ENCODE data around the gene ENTPD2.
"Not testable (repeated sequence)": the region's sequence is repeated elsewhere in the genome, so short reads cannot be mapped to it uniquely, and the experiment has no call there.

ENTPD2 gene

DNA sequence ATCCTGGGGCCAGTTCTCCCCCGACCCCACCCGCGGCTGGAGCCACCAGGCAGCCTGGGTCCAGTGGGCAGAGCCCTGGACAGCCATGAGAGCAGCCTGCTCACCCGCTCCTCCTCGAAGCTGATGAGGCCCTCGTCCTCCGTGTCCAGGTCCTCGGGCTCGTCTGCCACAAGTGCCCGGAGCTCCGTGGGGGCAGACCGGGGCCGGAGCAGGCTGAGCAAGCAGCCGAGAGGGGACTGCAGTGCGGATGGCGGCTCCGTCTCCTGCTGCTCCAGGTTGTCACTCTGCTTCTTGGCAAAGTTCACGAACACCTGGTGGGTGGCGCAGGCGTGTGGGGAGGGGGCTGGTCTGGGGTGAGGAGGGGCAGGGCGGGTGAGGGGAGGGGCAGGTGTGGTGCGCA, 45.5 kb downstream of the ENTPD2 start:
- H3K27ac ChIP-seq: no peak overlapping the region
- TF ChIP-seq ZFX (IDR thresholded peaks at IDR 0.05): no peak
- TF ChIP-seq, protein P1, sequence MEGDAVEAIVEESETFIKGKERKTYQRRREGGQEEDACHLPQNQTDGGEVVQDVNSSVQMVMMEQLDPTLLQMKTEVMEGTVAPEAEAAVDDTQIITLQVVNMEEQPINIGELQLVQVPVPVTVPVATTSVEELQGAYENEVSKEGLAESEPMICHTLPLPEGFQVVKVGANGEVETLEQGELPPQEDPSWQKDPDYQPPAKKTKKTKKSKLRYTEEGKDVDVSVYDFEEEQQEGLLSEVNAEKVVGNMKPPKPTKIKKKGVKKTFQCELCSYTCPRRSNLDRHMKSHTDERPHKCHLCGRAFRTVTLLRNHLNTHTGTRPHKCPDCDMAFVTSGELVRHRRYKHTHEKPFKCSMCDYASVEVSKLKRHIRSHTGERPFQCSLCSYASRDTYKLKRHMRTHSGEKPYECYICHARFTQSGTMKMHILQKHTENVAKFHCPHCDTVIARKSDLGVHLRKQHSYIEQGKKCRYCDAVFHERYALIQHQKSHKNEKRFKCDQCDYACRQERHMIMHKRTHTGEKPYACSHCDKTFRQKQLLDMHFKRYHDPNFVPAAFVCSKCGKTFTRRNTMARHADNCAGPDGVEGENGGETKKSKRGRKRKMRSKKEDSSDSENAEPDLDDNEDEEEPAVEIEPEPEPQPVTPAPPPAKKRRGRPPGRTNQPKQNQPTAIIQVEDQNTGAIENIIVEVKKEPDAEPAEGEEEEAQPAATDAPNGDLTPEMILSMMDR (conservative IDR thresholded peaks at IDR 0.05): no peak

DNA sequence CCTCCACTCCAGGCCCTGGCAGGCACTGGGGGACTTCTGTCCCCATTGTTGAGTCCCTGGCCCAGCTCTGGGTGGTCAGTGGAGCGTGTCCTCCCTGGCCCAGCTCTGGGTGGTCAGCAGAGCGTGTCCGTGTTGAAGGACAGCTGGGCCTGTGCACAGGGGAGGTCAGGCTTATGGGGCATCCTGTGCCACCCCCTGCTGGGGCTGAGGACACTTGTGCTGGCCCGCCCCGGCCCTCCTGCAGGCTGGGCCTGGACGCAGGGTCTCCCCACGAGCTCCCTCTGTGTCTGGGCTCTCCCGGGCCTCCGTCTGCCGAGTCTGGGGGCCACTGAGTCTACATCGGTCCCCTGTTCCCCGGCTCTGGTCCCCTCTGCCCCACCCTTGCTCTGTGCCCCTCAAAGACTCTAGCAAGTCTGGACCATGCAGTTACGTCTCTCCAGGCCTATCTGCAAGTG, 46.0 kb downstream of the ENTPD2 start:
- TF ChIP-seq, protein P1 (conservative IDR thresholded peaks at IDR 0.05): no peak
- TF ChIP-seq ZFX (IDR thresholded peaks at IDR 0.05): no peak
- no peak overlapping the region for H3K27ac ChIP-seq

DNA sequence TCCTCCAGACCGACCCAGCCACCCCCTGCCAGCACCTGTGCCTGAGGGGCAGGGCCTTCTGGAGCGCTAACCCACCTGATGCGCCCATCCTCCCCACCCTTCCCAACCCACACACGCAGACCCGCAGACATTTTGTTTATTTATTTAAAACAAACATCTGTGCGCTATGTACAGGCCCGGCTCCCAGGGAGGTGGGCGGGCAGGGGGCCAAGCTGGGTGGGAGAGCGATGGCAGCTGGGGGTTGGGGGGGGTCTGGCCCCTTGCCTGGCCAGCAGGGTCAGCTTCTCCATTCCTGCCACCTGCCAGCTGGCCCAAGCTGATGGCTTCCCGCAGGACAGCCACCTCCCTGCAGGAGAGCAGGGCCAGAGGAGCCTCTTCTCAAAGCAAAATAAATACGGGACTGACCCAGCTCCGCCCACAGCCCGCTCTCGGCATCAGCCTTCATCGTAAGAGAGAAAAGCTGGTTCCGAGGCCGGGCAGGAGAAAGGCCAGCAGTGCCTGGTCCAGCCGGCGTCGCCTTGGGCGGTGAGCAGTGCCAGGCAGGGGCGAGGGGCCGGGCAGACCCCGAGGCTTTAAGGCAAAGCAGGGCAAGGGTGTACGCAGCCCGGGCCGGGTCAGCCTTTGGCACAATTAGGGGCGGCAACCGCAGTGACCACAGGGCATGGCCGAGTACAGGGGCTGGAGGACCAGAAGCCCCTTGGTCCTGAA, 46.6 kb downstream of the ENTPD2 start:
- TF ChIP-seq, protein P1 (conservative IDR thresholded peaks at IDR 0.05): no peak
- no peak for TF ChIP-seq ZFX (IDR thresholded peaks at IDR 0.05)

DNA sequence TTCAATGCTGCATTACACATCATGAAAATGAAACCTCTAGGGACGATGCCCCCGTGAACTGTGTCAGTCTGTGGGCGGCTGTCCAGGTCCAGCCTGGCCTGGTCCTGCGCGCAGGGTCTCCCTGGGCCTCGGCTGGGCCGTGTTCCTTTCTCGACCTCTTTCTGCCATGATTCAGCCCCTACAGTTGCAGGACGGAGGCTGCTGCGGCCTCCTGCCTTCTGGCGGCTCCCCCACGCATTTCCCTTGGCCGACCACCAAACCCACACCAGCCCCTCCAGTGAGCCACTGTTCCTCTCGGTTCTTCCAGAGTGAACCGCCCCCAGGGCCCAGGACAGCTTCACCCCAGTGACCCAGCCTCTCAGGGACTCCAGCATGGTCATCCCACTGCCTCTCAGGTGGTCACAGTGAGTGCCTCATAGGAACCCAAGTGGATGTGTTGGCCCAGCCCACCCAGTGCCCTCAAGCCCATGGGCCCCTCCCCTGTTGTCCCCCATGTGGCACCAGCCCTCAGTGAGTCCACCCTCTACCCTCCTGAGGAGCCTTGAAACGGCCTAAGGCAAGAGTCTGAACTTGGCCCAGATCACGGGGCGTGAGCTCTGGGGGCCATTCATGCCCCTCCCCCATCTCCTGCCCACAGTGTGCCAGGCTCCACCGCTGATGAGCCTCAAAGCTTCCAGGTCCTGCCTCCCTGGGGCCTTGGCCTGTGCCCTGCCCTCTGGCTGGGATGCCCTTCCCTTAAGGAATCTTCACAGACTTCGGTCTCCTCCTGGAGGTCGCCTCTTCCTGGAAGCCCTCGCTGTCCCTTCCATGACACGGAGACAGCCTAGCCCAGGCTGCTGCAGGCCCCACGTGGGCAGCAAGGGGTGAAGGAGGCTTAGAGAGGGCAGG, 47.5 kb downstream of the ENTPD2 start:
- no peak overlapping the region for H3K27ac ChIP-seq
- no peak for TF ChIP-seq ZFX (IDR thresholded peaks at IDR 0.05)
- TF ChIP-seq, protein P1 (conservative IDR thresholded peaks at IDR 0.05): no peak

More for the DNA sequence above, 46.6 kb downstream of the ENTPD2 start:
- H3K27ac ChIP-seq: no peak overlapping the region

DNA sequence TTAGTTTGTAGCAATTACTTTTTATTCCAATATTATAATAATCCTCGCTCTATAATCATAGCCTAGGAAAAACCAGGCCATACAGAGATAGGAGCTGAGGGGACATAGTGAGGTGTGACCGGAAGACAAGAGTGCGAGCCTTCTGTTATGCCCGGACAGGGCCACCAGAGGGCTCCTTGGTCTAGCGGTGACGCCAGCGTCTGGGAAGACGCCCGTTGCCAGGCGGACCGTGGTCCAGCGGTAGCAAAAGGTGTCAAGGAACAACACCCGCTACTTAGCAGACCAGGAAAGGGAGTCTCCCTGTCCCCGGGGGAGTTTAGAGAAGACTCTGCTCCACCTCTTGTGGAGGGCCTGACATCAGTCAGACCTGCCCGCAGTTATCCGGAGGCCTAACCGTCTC, 49.6 kb downstream of the ENTPD2 start:
- not testable (repeated sequence) for H3K27ac ChIP-seq

DNA sequence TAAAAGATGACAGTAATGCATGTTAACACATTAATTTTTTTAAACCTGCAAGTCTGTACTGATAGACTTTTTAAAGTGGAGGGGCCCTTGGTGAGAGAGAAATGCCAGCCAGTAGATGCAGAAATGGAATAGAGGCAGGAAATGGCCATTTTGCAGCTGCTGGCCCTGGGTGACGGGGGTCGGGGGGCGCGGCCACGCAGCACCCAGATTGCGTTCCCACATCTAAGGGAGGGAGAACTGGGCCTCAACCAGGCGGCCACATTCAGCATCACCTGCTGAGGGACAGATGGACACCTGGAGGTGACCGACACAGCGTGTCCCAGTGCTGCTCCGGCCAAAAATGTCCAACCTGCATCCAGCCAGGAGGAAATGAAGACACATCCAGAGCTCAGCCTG, 51.2 kb downstream of the ENTPD2 start:
- H3K27ac ChIP-seq: no peak overlapping the region
- no peak for TF ChIP-seq ZFX (IDR thresholded peaks at IDR 0.05)
- TF ChIP-seq, protein P1 (conservative IDR thresholded peaks at IDR 0.05): no peak

DNA sequence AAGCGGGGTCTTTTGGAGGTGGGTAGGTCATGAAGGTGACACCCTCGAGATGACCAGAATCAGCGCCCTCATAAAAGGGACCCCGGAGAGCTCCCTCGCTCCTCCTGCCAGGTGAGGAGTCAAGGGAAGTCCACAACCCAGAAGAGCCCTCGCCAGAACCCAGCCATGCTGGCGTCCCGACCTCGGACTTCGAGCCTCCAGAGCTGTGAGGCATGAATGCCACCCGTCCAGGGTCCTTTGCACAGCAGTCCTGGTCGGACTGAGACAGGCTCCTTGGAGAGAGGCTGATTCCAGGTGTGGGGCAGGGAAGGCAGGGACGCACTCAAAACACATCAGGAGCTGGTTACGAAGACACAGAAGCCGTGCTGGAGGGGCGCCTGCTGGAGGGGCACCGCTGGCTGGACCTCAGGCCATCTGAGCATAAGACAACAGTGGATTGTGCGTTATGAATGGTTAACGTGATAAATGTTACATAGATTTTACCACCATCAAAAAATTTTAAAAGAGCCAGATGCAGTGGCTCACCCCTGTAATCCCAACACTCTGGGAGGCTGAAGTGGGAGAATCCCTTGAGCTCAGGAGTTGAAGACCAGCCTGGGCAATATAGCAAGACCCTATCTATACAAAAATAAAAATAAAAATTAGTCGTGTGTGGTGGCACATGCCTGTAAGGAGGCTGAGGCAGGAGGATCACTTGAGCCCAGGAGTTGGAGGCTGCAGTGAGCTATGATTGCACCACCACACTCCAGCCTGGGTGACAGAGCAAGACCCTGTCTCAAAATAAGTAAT, 51.8 kb downstream of the ENTPD2 start:
- no peak overlapping the region for H3K27ac ChIP-seq
- no peak for TF ChIP-seq ZFX (IDR thresholded peaks at IDR 0.05)
- TF ChIP-seq, protein P1 (conservative IDR thresholded peaks at IDR 0.05): no peak
